SU-DHL-6 (cell line): Measurements from ENCODE around the gene CRYAA.

Source experiments
- H2AFZ ChIP-seq: fragments of 200-600 bp; sonication (generic); 2 replicates; pipeline ENCODE4 v1.6.1; 2014; ENCODE audit warnings: low read depth, mild to moderate bottlenecking, moderate library complexity, mixed read lengths, antibody characterized with exemption, low read length; ENCODE audit not compliant: severe bottlenecking
- H3F3A ChIP-seq: fragments of 200-600 bp; shearing (Covaris generic); 2 replicates; pipeline ENCODE4 v1.6.0; 2016; ENCODE audit warnings: antibody characterized with exemption, mild to moderate bottlenecking; ENCODE audit not compliant: insufficient read depth
- H3K27ac ChIP-seq: fragments of 200-600 bp; sonication (generic); 2 replicates; pipeline ENCODE4 v1.5.1; 2016; ENCODE audit warnings: low read depth, mild to moderate bottlenecking, low read length, moderate library complexity, mixed read lengths
- H3K27me3 ChIP-seq: fragments of 200-600 bp; sonication (generic), shearing (Covaris generic); 2 replicates; pipeline ENCODE4 v1.6.0; 2014; ENCODE audit warnings: mild to moderate bottlenecking, low read length
- H3K36me3 ChIP-seq: fragments of 200-600 bp; sonication (generic); 2 replicates; pipeline ENCODE4 v1.6.1; 2014; ENCODE audit warnings: mild to moderate bottlenecking, low read length, mixed read lengths
- H3K4me2 ChIP-seq: fragments of 300-600, 200-600 bp; shearing (Covaris generic), sonication (generic); 2 replicates; pipeline ENCODE4 v1.6.0; 2014; ENCODE audit warnings: low read length, low read depth, mild to moderate bottlenecking; ENCODE audit not compliant: poor library complexity, severe bottlenecking
- H3K4me3 ChIP-seq: fragments of 200-600 bp; sonication (generic); 2 replicates; pipeline ENCODE4 v1.5.1; 2014; ENCODE audit warnings: antibody characterized with exemption, low read length, mild to moderate bottlenecking, mixed read lengths; ENCODE audit not compliant: insufficient read depth, poor library complexity, severe bottlenecking
- H3K79me2 ChIP-seq: fragments of 200-600 bp; sonication (generic); 2 replicates; pipeline ENCODE4 v1.6.1; 2014; ENCODE audit warnings: mild to moderate bottlenecking, low read length, moderate library complexity; ENCODE audit not compliant: insufficient read depth
- H3K9ac ChIP-seq: fragments of 200-600 bp; sonication (generic); 2 replicates; pipeline ENCODE4 v1.7.0; 2014; ENCODE audit warnings: mild to moderate bottlenecking, low read length
- H3K9me2 ChIP-seq: fragments of 200-600 bp; sonication (generic); replicated peaks from 2 replicates; pipeline ENCODE4 v1.6.1; 2014; ENCODE audit warnings: low read length; ENCODE audit not compliant: insufficient read depth
- H3K9me3 ChIP-seq: fragments of 200-600 bp; sonication (generic); 2 replicates; pipeline ENCODE4 v1.6.1; 2014; ENCODE audit warnings: low read length, mixed read lengths; ENCODE audit not compliant: insufficient read depth
- H4K20me1 ChIP-seq: fragments of 200-600 bp; sonication (generic); 2 replicates; pipeline ENCODE4 v1.6.1; 2014; ENCODE audit warnings: low read depth, mild to moderate bottlenecking, antibody characterized with exemption, low read length, moderate library complexity, mixed read lengths
- EZH2phosphoT487 ChIP-seq: fragments of 200-600 bp; sonication (generic), shearing (Covaris generic); conservative IDR thresholded peaks from 2 replicates; pipeline ENCODE4 v1.6.1; 2018; ENCODE audit warnings: mild to moderate bottlenecking, antibody characterized with exemption, low read length, moderate library complexity, mixed read lengths
- TF ChIP-seq, protein P1 (sequence below): fragments of 200-600 bp; sonication (generic); IDR thresholded peaks from one replicate; pipeline ENCODE4 v1.5.1; 2017; ENCODE audit warnings: antibody characterized with exemption, mild to moderate bottlenecking, low read length, moderate library complexity; ENCODE audit not compliant: insufficient read depth, poor library complexity, severe bottlenecking

CRYAA gene

DNA sequence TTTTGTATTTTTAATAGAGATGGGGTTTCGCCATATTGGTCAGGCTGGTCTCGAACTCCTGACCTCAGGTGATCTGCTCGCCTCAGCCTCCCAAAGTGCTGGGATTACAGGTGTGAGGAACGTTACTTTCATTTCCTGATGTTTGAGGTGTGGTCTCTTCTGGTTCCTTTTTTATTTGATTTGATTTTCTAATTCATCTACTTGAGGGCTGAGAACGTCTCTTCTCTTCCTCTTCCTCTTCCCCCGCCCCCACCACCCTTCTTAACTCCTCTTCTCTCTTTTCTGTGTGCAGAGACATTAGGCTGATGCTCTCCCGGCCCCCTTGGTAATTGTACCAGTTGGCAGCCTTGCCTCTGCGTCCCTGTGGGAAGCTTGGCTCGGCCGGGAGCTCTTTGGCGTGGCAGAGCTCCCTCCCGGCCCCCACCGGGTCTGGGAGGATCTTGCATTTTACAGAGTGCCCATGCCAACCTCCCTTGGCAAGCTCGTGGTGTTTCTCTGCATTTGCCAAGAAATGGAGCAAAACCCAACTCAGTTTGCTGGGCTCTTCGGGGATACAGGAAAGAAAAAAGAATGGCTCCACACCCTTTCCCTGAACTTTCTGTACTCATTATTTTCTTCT lies 19.9 kb downstream of the CRYAA start:
- Histone ChIP-seq H4K20me1 (no peaks in the 10 kb centered on the region), H3K4me3 (no peak overlapping the region), H3K4me2 (no peak overlapping the region), H2AFZ (no peak overlapping the region), H3K9me3 (no peaks in the 10 kb centered on the region), H3K79me2 (no peaks in the 10 kb centered on the region), H3K9ac (no peak overlapping the region), H3K36me3 (no peaks in the 10 kb centered on the region), H3K9me2 (no peaks in the 10 kb centered on the region), H3F3A (no peaks in the 10 kb centered on the region), H3K27ac (no peak overlapping the region), H3K27me3 (no peaks in the 10 kb centered on the region)
- TF ChIP-seq, protein P1, sequence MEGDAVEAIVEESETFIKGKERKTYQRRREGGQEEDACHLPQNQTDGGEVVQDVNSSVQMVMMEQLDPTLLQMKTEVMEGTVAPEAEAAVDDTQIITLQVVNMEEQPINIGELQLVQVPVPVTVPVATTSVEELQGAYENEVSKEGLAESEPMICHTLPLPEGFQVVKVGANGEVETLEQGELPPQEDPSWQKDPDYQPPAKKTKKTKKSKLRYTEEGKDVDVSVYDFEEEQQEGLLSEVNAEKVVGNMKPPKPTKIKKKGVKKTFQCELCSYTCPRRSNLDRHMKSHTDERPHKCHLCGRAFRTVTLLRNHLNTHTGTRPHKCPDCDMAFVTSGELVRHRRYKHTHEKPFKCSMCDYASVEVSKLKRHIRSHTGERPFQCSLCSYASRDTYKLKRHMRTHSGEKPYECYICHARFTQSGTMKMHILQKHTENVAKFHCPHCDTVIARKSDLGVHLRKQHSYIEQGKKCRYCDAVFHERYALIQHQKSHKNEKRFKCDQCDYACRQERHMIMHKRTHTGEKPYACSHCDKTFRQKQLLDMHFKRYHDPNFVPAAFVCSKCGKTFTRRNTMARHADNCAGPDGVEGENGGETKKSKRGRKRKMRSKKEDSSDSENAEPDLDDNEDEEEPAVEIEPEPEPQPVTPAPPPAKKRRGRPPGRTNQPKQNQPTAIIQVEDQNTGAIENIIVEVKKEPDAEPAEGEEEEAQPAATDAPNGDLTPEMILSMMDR: no peak
- no peak for TF ChIP-seq EZH2phosphoT487

DNA sequence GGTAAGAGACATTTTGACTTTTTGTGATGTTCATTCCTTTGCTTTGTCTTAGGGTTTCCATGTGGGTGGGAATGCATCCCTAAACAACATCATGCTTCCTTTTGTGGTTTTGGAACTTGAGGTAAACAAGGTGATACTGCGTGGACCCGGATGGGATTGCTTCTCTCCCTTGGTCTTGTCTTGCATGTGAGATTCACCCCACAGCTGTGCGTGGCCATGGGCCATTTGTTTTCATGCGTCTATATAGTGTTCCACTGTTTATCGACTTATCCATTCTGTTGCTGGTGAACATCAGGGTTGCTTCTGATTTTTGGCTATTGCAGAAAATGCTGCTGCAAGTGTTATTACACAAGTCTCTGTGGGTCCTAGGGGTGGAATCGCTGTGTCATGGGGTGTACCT lies 21.1 kb downstream of the CRYAA start:
- H3K36me3 ChIP-seq: no peaks in the 10 kb centered on the region
- no peak overlapping the region for H3K27ac ChIP-seq
- no peaks in the 10 kb centered on the region for H3K79me2 ChIP-seq
- H3K9ac ChIP-seq: no peak overlapping the region
- H3K4me2 ChIP-seq: no peak overlapping the region
- TF ChIP-seq, protein P1: no peak
- no peak for TF ChIP-seq EZH2phosphoT487
- no peaks in the 10 kb centered on the region for H3F3A ChIP-seq
- H3K4me3 ChIP-seq: no peak overlapping the region
- no peaks in the 10 kb centered on the region for H4K20me1 ChIP-seq
- H2AFZ ChIP-seq: no peak overlapping the region
- H3K27me3 ChIP-seq: no peaks in the 10 kb centered on the region
- no peaks in the 10 kb centered on the region for H3K9me2 ChIP-seq
- no peaks in the 10 kb centered on the region for H3K9me3 ChIP-seq

DNA sequence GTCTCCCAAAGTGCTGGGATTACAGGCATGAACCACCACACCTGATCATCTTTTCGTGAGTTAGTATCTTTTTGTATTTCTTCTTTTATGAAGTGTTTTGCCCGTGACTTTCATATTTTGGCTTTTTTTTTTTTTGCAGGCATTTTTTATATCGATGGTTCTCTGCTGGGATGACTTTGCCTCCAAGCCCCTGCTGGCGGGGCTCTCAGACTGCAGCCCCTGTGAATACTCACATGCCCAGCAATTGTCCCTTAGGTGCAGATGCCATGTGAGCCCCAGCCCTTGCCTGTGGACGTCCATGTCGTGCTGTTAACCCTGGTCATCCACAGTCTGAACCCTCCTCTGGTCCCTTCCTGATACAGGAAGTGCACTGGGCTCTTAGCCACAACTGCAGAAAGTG lies 21.7 kb downstream of the CRYAA start:
- H3K4me2 ChIP-seq: no peak overlapping the region
- TF ChIP-seq, protein P1: no peak
- TF ChIP-seq EZH2phosphoT487: no peak
- H3K4me3 ChIP-seq: no peak overlapping the region
- H3K27ac ChIP-seq: no peak overlapping the region
- H3F3A ChIP-seq: no peaks in the 10 kb centered on the region
- H3K27me3 ChIP-seq: no peaks in the 10 kb centered on the region
- no peaks in the 10 kb centered on the region for H4K20me1 ChIP-seq
- no peak overlapping the region for H3K9ac ChIP-seq
- H3K9me2 ChIP-seq: no peaks in the 10 kb centered on the region
- no peaks in the 10 kb centered on the region for H3K79me2 ChIP-seq
- H3K36me3 ChIP-seq: no peaks in the 10 kb centered on the region
- no peaks in the 10 kb centered on the region for H3K9me3 ChIP-seq
- no peak overlapping the region for H2AFZ ChIP-seq
